HepG2 (cell line): ENCODE data around the gene FIS1. TPM values are rescaled to one million over a fixed set of nuclear protein-coding genes. Genes with fewer than 3 reads are reported as not detected.

ENCODE experiments used
- ADNP ChIP-seq: sonication (generic); formaldehyde crosslinking; IDR thresholded peaks from 2 replicates; pipeline ENCODE4 v1.4.0; 2020; ENCODE audit warnings: missing genetic modification reagents
- CBX1 ChIP-seq: IDR thresholded peaks from one replicate; pipeline ENCODE4 v1.6.1; 2016; ENCODE audit warnings: antibody characterized with exemption, low read depth
- GABPB1 ChIP-seq: IDR thresholded peaks from 2 replicates; pipeline ENCODE4 v1.6.1; 2016; ENCODE audit warnings: mild to moderate bottlenecking, missing genetic modification reagents, moderate library complexity, missing compliant biosample characterization
- HNRNPUL1 ChIP-seq: fragments of 200-400 bp; formaldehyde crosslinking; IDR thresholded peaks from 2 replicates; pipeline ENCODE4 v1.6.1; 2017; ENCODE audit warnings: low read depth, mild to moderate bottlenecking, low read length, moderate library complexity
- KDM2A ChIP-seq: sonication (generic); formaldehyde crosslinking; IDR thresholded peaks from 2 replicates; pipeline ENCODE4 v1.4.0; 2020; ENCODE audit warnings: low read depth, missing genetic modification reagents, borderline replicate concordance
- KDM4B ChIP-seq: sonication (generic); formaldehyde crosslinking; IDR thresholded peaks from 2 replicates; pipeline ENCODE4 v1.4.0; 2020; ENCODE audit warnings: missing genetic modification reagents
- KLF11 ChIP-seq: IDR thresholded peaks from 2 replicates; pipeline ENCODE4 v1.6.1; 2016; ENCODE audit warnings: missing compliant biosample characterization
- NKX3-1 ChIP-seq: sonication (generic); formaldehyde crosslinking; IDR thresholded peaks from 2 replicates; pipeline ENCODE4 v1.5.0; 2020; ENCODE audit warnings: missing genetic modification reagents
- POGZ ChIP-seq: sonication (generic); formaldehyde crosslinking; IDR thresholded peaks from 2 replicates; pipeline ENCODE4 v1.4.0; 2020; ENCODE audit warnings: mild to moderate bottlenecking, missing genetic modification reagents
- SAFB2 ChIP-seq: sonication (generic); formaldehyde crosslinking; IDR thresholded peaks from 2 replicates; pipeline ENCODE4 v1.5.1; 2020; ENCODE audit warnings: missing genetic modification reagents, low read depth, mild to moderate bottlenecking, borderline replicate concordance
- SNRNP70 ChIP-seq: fragments of 200-400 bp; formaldehyde crosslinking; IDR thresholded peaks from 2 replicates; pipeline ENCODE4 v1.6.1; 2017; ENCODE audit warnings: mild to moderate bottlenecking, low read depth, low read length, moderate library complexity
- SRY ChIP-seq: sonication (generic); formaldehyde crosslinking; IDR thresholded peaks from 2 replicates; pipeline ENCODE4 v1.8.0; 2022; ENCODE audit warnings: mild to moderate bottlenecking, missing genetic modification reagents
- ZNF17 ChIP-seq: sonication (generic); formaldehyde crosslinking; IDR thresholded peaks from 2 replicates; pipeline ENCODE4 v1.5.0; 2020; ENCODE audit warnings: mild to moderate bottlenecking, missing genetic modification reagents
- ZNF674 ChIP-seq: sonication (generic); formaldehyde crosslinking; IDR thresholded peaks from 2 replicates; pipeline ENCODE4 v1.5.0; 2020; ENCODE audit warnings: low read depth, mild to moderate bottlenecking, missing genetic modification reagents
- ZNF703 ChIP-seq: sonication (generic); formaldehyde crosslinking; IDR thresholded peaks from 2 replicates; pipeline ENCODE4 v1.5.1; 2020; ENCODE audit warnings: missing genetic modification reagents, mild to moderate bottlenecking, moderate library complexity, borderline replicate concordance
- ZSCAN31 ChIP-seq: sonication (generic); formaldehyde crosslinking; IDR thresholded peaks from 2 replicates; pipeline ENCODE4 v1.5.0; 2020; ENCODE audit warnings: low read depth, mild to moderate bottlenecking, missing genetic modification reagents
- polyA plus RNA-seq, 8 experiments: library from polyadenylated mRNA; depleted of rRNA in 3 of 8; stranded (reverse) in 7 of 8; unstranded in 1 of 8; fragments of >200 nt; fragmentation: Illumina TruSeq in 4 of 8; extraction: Trizol in 4 of 8; gene quantifications; 2 replicates each; pipeline versions ENCODE4 v1.2.1 to v1.2.3, GENCODE V29; 2011 to 2016; ENCODE audit warnings: low read depth in 4 of 8, missing spikeins in 1 of 8, mixed read lengths in 1 of 8; ENCODE audit not compliant: insufficient read depth in 1 of 8
- total RNA-seq, 5 experiments: library from RNA; depleted of rRNA; stranded (reverse); fragments of >200 nt; fragmentation: Illumina TruSeq; extraction: Trizol; gene quantifications; 2 replicates each; pipeline ENCODE4 v1.2.3, GENCODE V29; 2016; ENCODE audit warnings: low read depth in 1 of 5
- TF ChIP-seq, protein P1 (sequence below): sonication (generic); formaldehyde crosslinking; IDR thresholded peaks from 2 replicates; pipeline ENCODE4 v1.8.0; 2022; ENCODE audit warnings: mild to moderate bottlenecking, missing genetic modification reagents; ENCODE audit not compliant: insufficient replicate concordance
- TF ChIP-seq, protein P2 (sequence below): sonication (generic); formaldehyde crosslinking; IDR thresholded peaks from 2 replicates; pipeline ENCODE4 v1.5.0; 2020; ENCODE audit warnings: missing genetic modification reagents
- TF ChIP-seq, protein P3 (sequence below): sonication (generic); formaldehyde crosslinking; IDR thresholded peaks from 2 replicates; pipeline ENCODE4 v1.5.0; 2020; ENCODE audit warnings: mild to moderate bottlenecking, missing genetic modification reagents, borderline replicate concordance
- TF ChIP-seq, protein P4 (sequence below): sonication (generic); formaldehyde crosslinking; IDR thresholded peaks from 2 replicates; pipeline ENCODE4 v1.8.1; 2023; ENCODE audit warnings: mild to moderate bottlenecking, missing genetic modification reagents
- TF ChIP-seq, protein P5 (sequence below): sonication (generic); formaldehyde crosslinking; IDR thresholded peaks from 2 replicates; pipeline ENCODE4 v1.4.0; 2020; ENCODE audit warnings: missing genetic modification reagents, borderline replicate concordance

Gene FIS1
- total and polyA plus RNA-seq, 2 of the 13 experiments (the other 11 are each of a cell fraction or from before 2014, with no cell fraction given) = 97.5 to 101 TPM

DNA sequence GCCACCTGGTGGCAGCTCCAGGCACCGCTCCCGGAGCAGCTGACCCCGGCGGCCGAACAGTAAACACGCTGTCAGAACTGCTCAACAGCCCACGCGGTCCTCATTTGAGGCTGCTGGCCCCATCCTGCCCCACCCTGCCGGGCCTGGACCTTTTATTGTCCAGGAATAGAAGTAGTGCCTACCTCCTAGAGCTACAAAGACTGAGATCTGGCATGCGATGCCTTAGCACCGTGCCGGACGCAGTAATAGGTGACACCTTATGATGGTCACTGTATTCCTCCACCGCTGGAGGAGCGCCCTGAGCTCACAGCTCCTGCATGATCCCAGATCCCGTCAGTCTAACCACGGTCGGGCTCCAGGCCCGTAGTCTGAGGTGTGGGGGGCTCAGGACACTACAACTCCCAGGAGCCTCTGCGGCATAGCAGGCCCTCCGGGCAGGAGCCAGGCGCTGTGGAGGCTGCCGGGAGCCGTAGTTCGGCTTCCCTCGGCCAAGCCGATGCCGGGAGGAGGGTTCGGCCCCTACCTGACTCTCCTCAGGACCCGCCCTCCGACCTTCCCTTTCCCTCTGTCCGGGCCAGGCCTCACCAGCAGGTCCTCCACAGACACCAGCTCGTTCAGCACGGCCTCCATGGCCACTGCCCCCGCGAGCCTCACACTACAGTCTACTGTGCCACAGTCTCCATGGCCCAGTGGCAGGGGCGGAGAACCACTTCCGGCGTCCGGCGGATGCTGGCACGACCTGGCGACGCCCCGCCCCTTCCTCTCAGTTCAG is at the start of gene FIS1 (continued):
- TF ChIP-seq, protein P1, sequence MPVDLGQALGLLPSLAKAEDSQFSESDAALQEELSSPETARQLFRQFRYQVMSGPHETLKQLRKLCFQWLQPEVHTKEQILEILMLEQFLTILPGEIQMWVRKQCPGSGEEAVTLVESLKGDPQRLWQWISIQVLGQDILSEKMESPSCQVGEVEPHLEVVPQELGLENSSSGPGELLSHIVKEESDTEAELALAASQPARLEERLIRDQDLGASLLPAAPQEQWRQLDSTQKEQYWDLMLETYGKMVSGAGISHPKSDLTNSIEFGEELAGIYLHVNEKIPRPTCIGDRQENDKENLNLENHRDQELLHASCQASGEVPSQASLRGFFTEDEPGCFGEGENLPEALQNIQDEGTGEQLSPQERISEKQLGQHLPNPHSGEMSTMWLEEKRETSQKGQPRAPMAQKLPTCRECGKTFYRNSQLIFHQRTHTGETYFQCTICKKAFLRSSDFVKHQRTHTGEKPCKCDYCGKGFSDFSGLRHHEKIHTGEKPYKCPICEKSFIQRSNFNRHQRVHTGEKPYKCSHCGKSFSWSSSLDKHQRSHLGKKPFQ (CRISPR knock-in tag) = peak; percentile 89
- TF ChIP-seq SRY (CRISPR knock-in tag) = no peak; the same call in 1 of the 2 replicates
- no peak for TF ChIP-seq ZNF17
- TF ChIP-seq NKX3-1 (CRISPR knock-in tag) = peak; percentile 54; the same call in 1 of the 2 replicates
- TF ChIP-seq ZNF674 (CRISPR knock-in tag) = no peak
- no peak for TF ChIP-seq HNRNPUL1
- TF ChIP-seq, protein P2, sequence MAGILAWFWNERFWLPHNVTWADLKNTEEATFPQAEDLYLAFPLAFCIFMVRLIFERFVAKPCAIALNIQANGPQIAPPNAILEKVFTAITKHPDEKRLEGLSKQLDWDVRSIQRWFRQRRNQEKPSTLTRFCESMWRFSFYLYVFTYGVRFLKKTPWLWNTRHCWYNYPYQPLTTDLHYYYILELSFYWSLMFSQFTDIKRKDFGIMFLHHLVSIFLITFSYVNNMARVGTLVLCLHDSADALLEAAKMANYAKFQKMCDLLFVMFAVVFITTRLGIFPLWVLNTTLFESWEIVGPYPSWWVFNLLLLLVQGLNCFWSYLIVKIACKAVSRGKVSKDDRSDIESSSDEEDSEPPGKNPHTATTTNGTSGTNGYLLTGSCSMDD (CRISPR knock-in tag) = no peak
- no peak for TF ChIP-seq ADNP (CRISPR knock-in tag)
- TF ChIP-seq, protein P3, sequence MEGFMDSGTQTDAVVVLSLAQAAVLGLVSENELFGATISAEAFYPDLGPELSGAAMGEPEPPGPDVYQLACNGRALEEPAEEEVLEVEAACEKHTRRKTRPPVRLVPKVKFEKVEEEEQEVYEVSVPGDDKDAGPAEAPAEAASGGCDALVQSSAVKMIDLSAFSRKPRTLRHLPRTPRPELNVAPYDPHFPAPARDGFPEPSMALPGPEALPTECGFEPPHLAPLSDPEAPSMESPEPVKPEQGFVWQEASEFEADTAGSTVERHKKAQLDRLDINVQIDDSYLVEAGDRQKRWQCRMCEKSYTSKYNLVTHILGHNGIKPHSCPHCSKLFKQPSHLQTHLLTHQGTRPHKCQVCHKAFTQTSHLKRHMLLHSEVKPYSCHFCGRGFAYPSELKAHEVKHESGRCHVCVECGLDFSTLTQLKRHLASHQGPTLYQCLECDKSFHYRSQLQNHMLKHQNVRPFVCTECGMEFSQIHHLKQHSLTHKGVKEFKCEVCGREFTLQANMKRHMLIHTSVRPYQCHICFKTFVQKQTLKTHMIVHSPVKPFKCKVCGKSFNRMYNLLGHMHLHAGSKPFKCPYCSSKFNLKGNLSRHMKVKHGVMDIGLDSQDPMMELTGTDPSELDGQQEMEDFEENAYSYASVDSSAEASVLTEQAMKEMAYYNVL (CRISPR knock-in tag) = peak; percentile 43; the same call in 1 of the 2 replicates
- peak; percentile 99 for TF ChIP-seq KDM2A (CRISPR knock-in tag)
- TF ChIP-seq, protein P4, sequence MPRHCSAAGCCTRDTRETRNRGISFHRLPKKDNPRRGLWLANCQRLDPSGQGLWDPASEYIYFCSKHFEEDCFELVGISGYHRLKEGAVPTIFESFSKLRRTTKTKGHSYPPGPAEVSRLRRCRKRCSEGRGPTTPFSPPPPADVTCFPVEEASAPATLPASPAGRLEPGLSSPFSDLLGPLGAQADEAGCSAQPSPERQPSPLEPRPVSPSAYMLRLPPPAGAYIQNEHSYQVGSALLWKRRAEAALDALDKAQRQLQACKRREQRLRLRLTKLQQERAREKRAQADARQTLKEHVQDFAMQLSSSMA (CRISPR knock-in tag) = peak; percentile 87
- 0 out of 2 replicates have a peak, but pooled peaks have one; percentile 70 for TF ChIP-seq KDM4B
- TF ChIP-seq, protein P5, sequence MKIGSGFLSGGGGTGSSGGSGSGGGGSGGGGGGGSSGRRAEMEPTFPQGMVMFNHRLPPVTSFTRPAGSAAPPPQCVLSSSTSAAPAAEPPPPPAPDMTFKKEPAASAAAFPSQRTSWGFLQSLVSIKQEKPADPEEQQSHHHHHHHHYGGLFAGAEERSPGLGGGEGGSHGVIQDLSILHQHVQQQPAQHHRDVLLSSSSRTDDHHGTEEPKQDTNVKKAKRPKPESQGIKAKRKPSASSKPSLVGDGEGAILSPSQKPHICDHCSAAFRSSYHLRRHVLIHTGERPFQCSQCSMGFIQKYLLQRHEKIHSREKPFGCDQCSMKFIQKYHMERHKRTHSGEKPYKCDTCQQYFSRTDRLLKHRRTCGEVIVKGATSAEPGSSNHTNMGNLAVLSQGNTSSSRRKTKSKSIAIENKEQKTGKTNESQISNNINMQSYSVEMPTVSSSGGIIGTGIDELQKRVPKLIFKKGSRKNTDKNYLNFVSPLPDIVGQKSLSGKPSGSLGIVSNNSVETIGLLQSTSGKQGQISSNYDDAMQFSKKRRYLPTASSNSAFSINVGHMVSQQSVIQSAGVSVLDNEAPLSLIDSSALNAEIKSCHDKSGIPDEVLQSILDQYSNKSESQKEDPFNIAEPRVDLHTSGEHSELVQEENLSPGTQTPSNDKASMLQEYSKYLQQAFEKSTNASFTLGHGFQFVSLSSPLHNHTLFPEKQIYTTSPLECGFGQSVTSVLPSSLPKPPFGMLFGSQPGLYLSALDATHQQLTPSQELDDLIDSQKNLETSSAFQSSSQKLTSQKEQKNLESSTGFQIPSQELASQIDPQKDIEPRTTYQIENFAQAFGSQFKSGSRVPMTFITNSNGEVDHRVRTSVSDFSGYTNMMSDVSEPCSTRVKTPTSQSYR (CRISPR knock-in tag) = peak; percentile 56; the same call in 1 of the 2 replicates
- peak; percentile 26; the same call in 1 of the 2 replicates for TF ChIP-seq SAFB2 (CRISPR knock-in tag)
- no peak for TF ChIP-seq SNRNP70
- TF ChIP-seq POGZ (CRISPR knock-in tag) = peak; percentile 48; the same call in 1 of the 2 replicates
- peak; percentile 97 for TF ChIP-seq GABPB1
- peak; percentile 67 for TF ChIP-seq CBX1
- peak; percentile 65; the same call in 1 of the 2 replicates for TF ChIP-seq KLF11
- no peak; the same call in 1 of the 2 replicates for TF ChIP-seq ZNF703 (CRISPR knock-in tag)
- TF ChIP-seq ZSCAN31 (CRISPR knock-in tag) = peak; percentile 18; the same call in 1 of the 2 replicates
